ENCODE data around the gene PRB2. TPM values are rescaled to one million over a fixed set of nuclear protein-coding genes. Genes with fewer than 3 reads are reported as not detected.
"Not testable (repeated sequence)": the region's sequence is repeated elsewhere in the genome, so short reads cannot be mapped to it uniquely, and the experiment has no call there.

Gene PRB2
- total RNA-seq, 1 donor from 2014 or later: not detected

- no peaks in the 10 kb centered on the region for H3K4me1 Mint-ChIP-seq (ENCODE audit: unreplicated experiment)
- H3K9me3 Mint-ChIP-seq (ENCODE audit: unreplicated experiment): no peaks in the 10 kb centered on the region
- H3K4me3 Mint-ChIP-seq (ENCODE audit: unreplicated experiment): no peak overlapping the region
- DNase-seq (ENCODE audit: low spot score): no peak
- no peaks in the 10 kb centered on the region for H3K36me3 Mint-ChIP-seq (ENCODE audit: low read depth, unreplicated experiment)
- no peaks in the 10 kb centered on the region for H3K27me3 Mint-ChIP-seq (ENCODE audit: unreplicated experiment)
- no peak for TF ChIP-seq CTCF (IDR thresholded peaks at IDR 0.05; ENCODE audit: unreplicated experiment)
- no peak overlapping the region for H3K27ac Mint-ChIP-seq (ENCODE audit: unreplicated experiment)
Observed at GRCh38 chr12:11412731-11413130, 17.4 kb upstream of the PRB2 start.

- H3K36me3 Mint-ChIP-seq (ENCODE audit: low read depth, unreplicated experiment): no peaks in the 10 kb centered on the region
- H3K4me3 Mint-ChIP-seq (ENCODE audit: unreplicated experiment): no peak overlapping the region
- H3K4me1 Mint-ChIP-seq (ENCODE audit: unreplicated experiment): no peaks in the 10 kb centered on the region
- no peak for TF ChIP-seq CTCF (IDR thresholded peaks at IDR 0.05; ENCODE audit: unreplicated experiment)
- DNase-seq (ENCODE audit: low spot score): no peak
- H3K9me3 Mint-ChIP-seq (ENCODE audit: unreplicated experiment): no peaks in the 10 kb centered on the region
- no peak overlapping the region for H3K27ac Mint-ChIP-seq (ENCODE audit: unreplicated experiment)
- H3K27me3 Mint-ChIP-seq (ENCODE audit: unreplicated experiment): no peaks in the 10 kb centered on the region
Observed at GRCh38 chr12:11408096-11408495, 12.7 kb upstream of the PRB2 start.

- Mint-ChIP-seq H3K27ac (ENCODE audit: unreplicated experiment) (no peak overlapping the region), H3K27me3 (ENCODE audit: unreplicated experiment) (no peaks in the 10 kb centered on the region)
Observed at GRCh38 chr12:11397366-11397765, 2.0 kb upstream of the PRB2 start.

GRCh38 chr12:11391456-11391855, 3.9 kb downstream of the PRB2 start:
- not testable (repeated sequence) for H3K4me3 Mint-ChIP-seq (ENCODE audit: unreplicated experiment); H3K4me1 Mint-ChIP-seq (ENCODE audit: unreplicated experiment); H3K27ac Mint-ChIP-seq (ENCODE audit: unreplicated experiment); H3K27me3 Mint-ChIP-seq (ENCODE audit: unreplicated experiment); H3K36me3 Mint-ChIP-seq (ENCODE audit: low read depth, unreplicated experiment); DNase-seq (ENCODE audit: low spot score); H3K9me3 Mint-ChIP-seq (ENCODE audit: unreplicated experiment)

More at GRCh38 chr12:11397366-11397765, 2.0 kb upstream of the PRB2 start:
- no peaks in the 10 kb centered on the region for H3K9me3 Mint-ChIP-seq (ENCODE audit: unreplicated experiment)
- no peak for DNase-seq (ENCODE audit: low spot score)
- peaks cover 5% of the 10 kb centered on the region for H3K4me1 Mint-ChIP-seq (ENCODE audit: unreplicated experiment)
- no peaks in the 10 kb centered on the region for H3K36me3 Mint-ChIP-seq (ENCODE audit: low read depth, unreplicated experiment)
- TF ChIP-seq CTCF (IDR thresholded peaks at IDR 0.05; ENCODE audit: unreplicated experiment): no peak
- no peak overlapping the region for H3K4me3 Mint-ChIP-seq (ENCODE audit: unreplicated experiment)

- not testable (repeated sequence) for H3K4me3 Mint-ChIP-seq (ENCODE audit: unreplicated experiment); H3K27ac Mint-ChIP-seq (ENCODE audit: unreplicated experiment); DNase-seq (ENCODE audit: low spot score); H3K27me3 Mint-ChIP-seq (ENCODE audit: unreplicated experiment); H3K4me1 Mint-ChIP-seq (ENCODE audit: unreplicated experiment); H3K9me3 Mint-ChIP-seq (ENCODE audit: unreplicated experiment); H3K36me3 Mint-ChIP-seq (ENCODE audit: low read depth, unreplicated experiment)
Observed at GRCh38 chr12:11377420-11377819, 17.9 kb downstream of the PRB2 start.

- H3K9me3 Mint-ChIP-seq (ENCODE audit: unreplicated experiment): no peaks in the 10 kb centered on the region
- no peak overlapping the region for H3K4me3 Mint-ChIP-seq (ENCODE audit: unreplicated experiment)
- H3K4me1 Mint-ChIP-seq (ENCODE audit: unreplicated experiment): no peaks in the 10 kb centered on the region
- H3K36me3 Mint-ChIP-seq (ENCODE audit: low read depth, unreplicated experiment): no peaks in the 10 kb centered on the region
- no peak for DNase-seq (ENCODE audit: low spot score)
- H3K27me3 Mint-ChIP-seq (ENCODE audit: unreplicated experiment): no peaks in the 10 kb centered on the region
- no peak overlapping the region for H3K27ac Mint-ChIP-seq (ENCODE audit: unreplicated experiment)
- TF ChIP-seq CTCF (IDR thresholded peaks at IDR 0.05; ENCODE audit: unreplicated experiment): no peak
Observed at GRCh38 chr12:11361151-11361550, 34.2 kb downstream of the PRB2 start.

- not testable (repeated sequence) for H3K4me3 Mint-ChIP-seq (ENCODE audit: unreplicated experiment); H3K36me3 Mint-ChIP-seq (ENCODE audit: low read depth, unreplicated experiment); H3K4me1 Mint-ChIP-seq (ENCODE audit: unreplicated experiment); DNase-seq (ENCODE audit: low spot score); H3K27me3 Mint-ChIP-seq (ENCODE audit: unreplicated experiment); H3K27ac Mint-ChIP-seq (ENCODE audit: unreplicated experiment); H3K9me3 Mint-ChIP-seq (ENCODE audit: unreplicated experiment)
Observed at GRCh38 chr12:11360205-11360883, 35.0 kb downstream of the PRB2 start.

- not testable (repeated sequence) for H3K4me3 Mint-ChIP-seq (ENCODE audit: unreplicated experiment); H3K27ac Mint-ChIP-seq (ENCODE audit: unreplicated experiment); H3K9me3 Mint-ChIP-seq (ENCODE audit: unreplicated experiment); H3K4me1 Mint-ChIP-seq (ENCODE audit: unreplicated experiment); H3K36me3 Mint-ChIP-seq (ENCODE audit: low read depth, unreplicated experiment); H3K27me3 Mint-ChIP-seq (ENCODE audit: unreplicated experiment); DNase-seq (ENCODE audit: low spot score)
Observed at GRCh38 chr12:11351736-11352135, 43.6 kb downstream of the PRB2 start.

Data from endothelial cell (in vitro differentiated cells).